ENCODE measurements around the gene ALG11.

The ALG11 gene

GRCh38 chr13:51997186-51997585 lies 15.0 kb upstream of the ALG11 start:
- no peak for DNase-seq (ENCODE audit: low read depth, low spot score)

GRCh38 chr13:51997641-51998330 lies 14.4 kb upstream of the ALG11 start:
- no peak for DNase-seq (ENCODE audit: low read depth, low spot score)

DNA sequence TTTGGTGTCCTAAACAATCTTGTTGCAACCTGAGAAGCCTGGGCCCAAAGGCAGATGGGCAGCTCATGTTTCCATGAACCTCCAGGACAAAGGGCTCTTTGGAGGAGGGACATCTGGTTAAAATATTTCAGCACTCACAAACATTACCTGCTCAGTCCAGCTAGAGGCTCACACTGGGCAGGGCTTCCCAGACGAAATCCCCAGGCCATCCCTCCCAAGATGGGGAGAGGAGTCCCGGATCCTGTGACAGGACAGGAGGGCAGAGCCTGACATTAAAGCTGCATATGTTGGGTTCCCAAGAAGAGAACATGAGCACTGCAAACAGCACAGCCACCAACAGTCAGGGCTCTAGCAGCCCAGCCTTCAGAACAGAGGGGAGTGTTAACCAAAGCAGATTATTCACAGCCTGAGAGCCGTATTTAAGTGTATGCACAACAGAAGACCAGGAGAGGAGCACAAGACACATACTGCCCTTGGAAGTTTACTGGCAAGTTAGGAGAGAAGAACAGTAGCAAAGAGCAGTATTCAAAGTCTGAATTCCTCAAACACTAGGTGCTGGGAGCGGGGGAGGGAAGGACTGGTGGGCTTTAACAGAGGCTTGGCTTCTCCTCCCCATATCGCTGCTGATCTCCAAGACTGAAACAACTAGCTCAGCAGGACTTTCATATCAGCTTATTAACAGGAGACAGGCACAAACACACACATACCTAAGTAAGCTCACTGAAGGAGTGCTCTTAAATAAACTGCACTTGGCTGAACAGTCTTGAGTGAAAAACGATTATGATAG lies 13.3 kb upstream of the ALG11 start:
- DNase-seq (ENCODE audit: low read depth, low spot score) = no peak

GRCh38 chr13:51999510-51999911 lies 12.7 kb upstream of the ALG11 start:
- DNase-seq (ENCODE audit: low read depth, low spot score) = no peak

- DNase-seq (ENCODE audit: low read depth, low spot score) = no peak
Observed at GRCh38 chr13:51999921-52000320, 12.3 kb upstream of the ALG11 start.

DNA sequence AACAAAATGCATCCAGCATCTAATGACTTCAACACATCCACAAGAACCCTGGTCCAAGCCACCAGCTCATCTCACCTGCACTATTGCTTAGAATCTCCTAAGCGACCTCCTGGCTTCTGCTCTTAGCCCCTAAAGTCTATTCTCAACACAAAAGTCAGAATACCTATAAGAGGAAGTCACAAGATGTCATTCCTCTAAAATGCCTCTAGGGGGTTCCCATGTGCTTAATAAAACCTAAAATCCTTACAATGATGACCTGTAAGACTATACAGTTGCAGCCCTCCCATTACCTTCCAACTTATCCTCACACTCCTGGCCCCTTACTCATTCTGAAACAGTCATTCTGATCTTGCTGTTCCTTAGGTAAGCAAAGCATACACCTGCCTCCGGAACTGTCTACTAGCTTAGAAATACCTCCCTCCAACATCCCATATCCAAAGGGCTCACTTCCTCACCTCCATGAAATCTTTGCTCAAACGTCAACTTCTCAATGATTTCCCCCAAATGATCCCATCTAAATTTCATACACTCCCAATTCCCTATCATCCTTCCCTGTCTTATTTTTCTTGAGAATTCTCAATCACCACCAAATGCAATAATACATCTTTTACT lies 11.0 kb upstream of the ALG11 start:
- no peak for DNase-seq (ENCODE audit: low read depth, low spot score)

GRCh38 chr13:52002361-52002760 lies 9.8 kb upstream of the ALG11 start:
- no peak for DNase-seq (ENCODE audit: low read depth, low spot score)

DNA sequence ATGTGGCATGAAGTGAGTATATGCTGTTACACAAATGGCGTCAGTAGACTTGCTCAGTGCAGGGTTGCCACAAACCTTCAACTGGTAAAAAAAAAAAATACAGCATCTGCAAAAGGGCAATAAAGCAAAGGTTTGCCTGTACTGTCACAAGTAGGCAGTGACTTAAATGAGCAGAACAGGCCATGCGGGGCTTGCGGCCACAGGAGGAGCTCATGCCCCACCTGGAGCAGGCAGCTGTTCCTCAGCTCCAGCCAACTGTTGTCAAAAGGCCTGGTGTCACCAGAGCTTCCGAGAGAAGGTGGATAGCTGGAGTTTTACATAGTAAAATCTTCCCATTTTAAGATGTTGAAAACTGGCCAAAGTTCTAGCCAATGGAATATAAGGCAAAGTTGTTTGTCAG lies 8.7 kb upstream of the ALG11 start:
- no peak for DNase-seq (ENCODE audit: low read depth, low spot score)

GRCh38 chr13:52004511-52005170 lies 7.6 kb upstream of the ALG11 start:
- no peak for DNase-seq (ENCODE audit: low read depth, low spot score)

DNA sequence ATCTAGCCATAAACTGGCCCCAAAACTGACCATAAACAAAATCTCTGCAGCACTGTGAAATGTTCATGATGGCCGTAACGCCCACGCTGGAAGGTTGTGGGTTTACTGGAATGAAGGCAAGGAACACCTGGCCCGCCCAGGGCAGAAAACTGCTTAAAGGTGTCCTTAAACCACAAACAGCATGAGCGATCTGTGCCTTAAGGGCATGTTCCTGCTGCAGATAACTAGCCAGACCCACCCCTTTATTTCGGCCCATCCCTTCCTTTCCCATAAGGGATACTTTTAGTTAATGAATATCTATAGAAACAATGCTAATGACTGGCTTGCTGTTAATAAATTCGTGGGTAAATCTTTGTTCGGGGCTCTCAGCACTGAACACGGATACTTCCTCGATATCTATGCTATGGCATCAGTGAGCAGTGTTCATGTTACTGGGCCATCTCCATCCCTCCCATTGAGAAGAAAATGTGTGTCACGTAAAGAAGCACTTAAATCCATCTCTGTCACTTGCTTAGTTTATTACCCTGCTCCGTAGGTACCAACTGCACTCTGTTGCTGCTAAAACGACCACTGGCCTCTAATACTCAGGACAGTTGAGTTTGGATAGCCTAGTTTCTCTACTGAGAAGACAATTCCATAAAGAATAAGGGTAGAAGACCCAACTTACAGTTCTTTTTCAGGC lies 6.2 kb upstream of the ALG11 start:
- no peak for DNase-seq (ENCODE audit: low read depth, low spot score)

DNA sequence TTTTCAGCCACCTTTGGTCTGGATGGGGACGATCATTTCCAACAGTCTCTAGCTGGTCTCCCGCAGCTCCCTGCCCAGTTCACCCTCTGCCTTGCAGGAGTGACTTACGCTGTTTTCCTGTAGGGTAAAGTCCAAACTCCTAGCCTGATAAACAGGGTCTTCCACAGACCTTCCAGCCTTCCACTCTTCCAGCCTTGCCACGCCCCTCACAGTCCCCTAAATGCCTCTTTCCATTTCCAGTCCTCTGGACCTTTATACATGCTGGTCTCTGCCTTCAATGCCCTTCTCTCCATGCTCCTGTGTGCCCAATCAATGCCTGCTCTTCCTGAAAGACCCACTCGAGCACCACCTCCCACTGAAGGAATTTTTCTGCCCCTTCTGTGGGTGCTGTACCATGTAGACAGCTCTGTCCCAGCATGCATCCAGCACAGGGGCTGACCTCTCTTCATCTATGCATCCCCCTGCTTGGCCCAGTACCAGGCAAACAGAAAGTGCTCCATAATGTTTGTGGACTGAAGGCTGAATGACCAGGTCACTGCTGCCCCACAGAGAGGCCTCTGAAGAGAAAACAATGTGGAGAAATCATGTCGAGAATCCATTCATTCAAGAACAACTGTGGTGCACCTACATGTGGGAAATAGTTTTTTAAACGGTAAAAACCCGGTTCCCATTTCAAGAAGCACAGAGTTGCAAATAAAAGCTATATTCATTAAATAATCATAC lies 5.5 kb upstream of the ALG11 start:
- no peak for DNase-seq (ENCODE audit: low read depth, low spot score)

DNA sequence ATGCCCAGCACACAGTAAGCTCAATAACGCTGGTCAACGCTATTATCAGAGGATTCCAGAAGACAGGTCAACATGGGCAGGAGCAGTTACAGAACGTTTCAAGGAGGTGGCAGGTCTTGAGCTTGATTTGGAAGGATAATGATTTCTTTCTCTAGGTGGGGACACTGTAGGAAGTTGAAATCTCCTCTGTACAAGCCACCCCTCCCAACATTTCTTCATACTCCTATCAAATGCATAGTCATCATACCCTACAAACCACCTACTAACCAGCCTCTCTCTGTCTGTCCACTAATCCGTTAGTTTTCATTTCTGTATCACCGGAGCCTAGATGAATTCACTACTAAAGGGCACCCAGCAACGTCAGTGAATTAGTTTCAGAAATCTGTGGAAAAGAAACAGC lies 2.3 kb upstream of the ALG11 start:
- no peak for DNase-seq (ENCODE audit: low read depth, low spot score)

DNA sequence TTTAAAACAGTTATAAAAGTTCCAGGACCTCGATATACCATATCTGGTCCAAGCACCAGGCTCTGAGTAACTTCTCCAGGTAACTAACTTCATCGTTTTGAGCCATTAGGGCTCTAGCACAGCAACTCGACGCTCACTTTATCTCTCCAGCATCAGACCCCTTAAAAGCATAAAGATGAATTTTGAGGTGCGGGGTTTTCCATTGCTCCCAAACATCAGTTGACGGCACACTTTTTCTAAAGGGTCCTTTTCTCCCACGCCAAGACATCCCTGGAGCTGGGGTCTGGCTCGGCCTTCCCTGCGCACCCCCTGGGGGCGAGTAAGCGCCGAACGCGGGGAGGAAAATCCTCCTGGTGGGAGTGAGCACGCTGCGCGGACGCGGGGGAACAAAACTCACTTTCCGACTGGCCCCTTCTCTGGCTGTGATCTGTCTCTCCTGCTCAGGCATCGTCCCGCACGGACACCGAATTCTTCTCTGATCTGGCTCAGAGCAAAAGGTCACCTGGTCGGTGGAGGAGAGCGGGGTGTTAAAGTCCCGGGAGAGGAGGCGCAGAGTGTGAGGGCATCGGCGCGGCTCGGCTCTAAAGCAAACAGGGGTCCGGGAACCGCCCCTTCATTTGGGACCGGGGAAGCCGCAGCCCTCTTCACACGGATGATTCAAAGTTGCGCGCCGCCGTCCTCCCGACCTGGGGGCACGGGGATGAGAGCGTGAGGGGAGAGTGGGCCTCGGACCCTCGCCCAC lies 1.1 kb upstream of the ALG11 start, which contains the start of gene ATP7B:
Gene ATP7B (minus strand): TSS at position 561 of the 742 bp plus-strand sequence. CDS start 113 bp downstream, at position 448.
- DNase-seq (ENCODE audit: low read depth, low spot score) = no peak

- no peak for DNase-seq (ENCODE audit: low read depth, low spot score)
Observed at GRCh38 chr13:52012512-52012836, 276 bp downstream of the ALG11 start.

- no peak for DNase-seq (ENCODE audit: low read depth, low spot score)
Observed at GRCh38 chr13:52016296-52016695, 4.1 kb downstream of the ALG11 start.

DNA sequence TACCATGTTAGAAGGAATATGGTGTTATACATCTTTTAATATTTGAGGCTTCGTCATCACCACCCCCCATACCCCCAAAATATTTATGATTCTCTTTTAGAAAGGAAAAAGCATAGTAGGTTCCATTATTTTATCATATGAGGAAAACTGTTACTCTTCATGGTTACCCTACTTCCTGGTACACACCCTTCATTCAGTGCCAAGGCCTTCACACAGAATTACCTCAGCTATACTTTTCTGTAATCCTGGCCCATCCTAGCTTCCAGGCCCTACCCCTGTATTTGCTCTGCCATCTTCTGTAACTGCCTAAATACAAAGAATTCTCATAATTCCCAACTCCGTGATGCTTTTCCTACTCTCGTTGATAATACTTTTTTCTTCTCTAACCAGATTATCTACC lies 8.0 kb downstream of the ALG11 start:
- no peak for DNase-seq (ENCODE audit: low read depth, low spot score)

GRCh38 chr13:52022356-52022755 lies 10.2 kb downstream of the ALG11 start:
- no peak for DNase-seq (ENCODE audit: low read depth, low spot score)

DNA sequence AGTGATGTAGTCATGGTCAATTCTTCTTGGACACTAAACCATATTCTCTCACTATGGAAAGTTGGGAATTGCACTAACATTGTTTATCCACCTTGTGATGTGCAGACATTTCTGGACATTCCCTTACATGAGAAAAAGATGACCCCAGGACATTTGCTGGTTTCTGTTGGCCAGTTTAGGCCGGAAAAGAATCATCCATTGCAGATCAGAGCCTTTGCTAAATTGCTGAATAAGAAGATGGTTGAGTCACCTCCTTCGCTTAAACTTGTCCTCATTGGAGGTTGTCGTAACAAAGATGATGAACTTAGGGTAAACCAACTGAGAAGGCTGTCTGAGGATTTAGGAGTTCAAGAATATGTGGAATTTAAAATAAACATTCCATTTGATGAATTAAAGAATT lies 12.3 kb downstream of the ALG11 start, which contains the start of gene UTP14C:
Gene UTP14C (plus strand): TSS at position 211 of the 400 bp plus-strand sequence. CDS start 4,114 bp downstream, outside the sequence.
- DNase-seq (ENCODE audit: low read depth, low spot score) = no peak

GRCh38 chr13:52025475-52026245 lies 13.5 kb downstream of the ALG11 start:
- no peak for DNase-seq (ENCODE audit: low read depth, low spot score)
